HG03025 (cell line): ENCODE data around the gene NSMF.

Source experiments
- ATAC-seq: cut with Tn5 transposase; IDR thresholded peaks from one replicate; pipeline ENCODE4 v1.9.1; 2021; ENCODE audit warnings: mild to moderate bottlenecking, moderate library complexity; ENCODE audit not compliant: unreplicated experiment, low FRiP score

The NSMF gene

GRCh38 chr9:137398561-137399468 is 60.3 kb downstream of the NSMF start:
- ATAC-seq, result no peak

- no peak for ATAC-seq
These were observed 61.3 kb downstream of the NSMF start for GRCh38 chr9:137397675-137398423.
